GM19099 (cell line): ENCODE results near the gene LPO.

Experiments
- POLR2A ChIP-seq: IDR thresholded peaks from 3 replicates; pipeline ENCODE4 v1.6.1; 2011; ENCODE audit warnings: low read depth; ENCODE audit not compliant: insufficient read length; ENCODE audit errors: extremely low read depth

The LPO gene

GRCh38 chr17:58267347-58268324 is 29.3 kb downstream of the LPO start:
- no peak for TF ChIP-seq POLR2A

- no peak for TF ChIP-seq POLR2A
These were observed 29.9 kb downstream of the LPO start for GRCh38 chr17:58268326-58268725.

- no peak for TF ChIP-seq POLR2A
These were observed 30.6 kb downstream of the LPO start for GRCh38 chr17:58268774-58269556.

GRCh38 chr17:58269557-58270291 is 31.3 kb downstream of the LPO start:
- no peak for TF ChIP-seq POLR2A

- no peak for TF ChIP-seq POLR2A
These were observed 32.3 kb downstream of the LPO start for GRCh38 chr17:58270476-58271215.

GRCh38 chr17:58271216-58271931 is 33.0 kb downstream of the LPO start:
- TF ChIP-seq POLR2A = no peak

- no peak for TF ChIP-seq POLR2A
These were observed 34.2 kb downstream of the LPO start for GRCh38 chr17:58272367-58273280.

- no peak for TF ChIP-seq POLR2A
These were observed 35.2 kb downstream of the LPO start for GRCh38 chr17:58273453-58274104.

GRCh38 chr17:58275417-58275816 is 37.0 kb downstream of the LPO start:
- TF ChIP-seq POLR2A = no peak

GRCh38 chr17:58276423-58276822 is 38.0 kb downstream of the LPO start:
- TF ChIP-seq POLR2A = no peak

GRCh38 chr17:58277107-58277801 is 38.9 kb downstream of the LPO start:
- TF ChIP-seq POLR2A = no peak
